ENCODE results near the gene PTPN4.

Gene PTPN4

DNA sequence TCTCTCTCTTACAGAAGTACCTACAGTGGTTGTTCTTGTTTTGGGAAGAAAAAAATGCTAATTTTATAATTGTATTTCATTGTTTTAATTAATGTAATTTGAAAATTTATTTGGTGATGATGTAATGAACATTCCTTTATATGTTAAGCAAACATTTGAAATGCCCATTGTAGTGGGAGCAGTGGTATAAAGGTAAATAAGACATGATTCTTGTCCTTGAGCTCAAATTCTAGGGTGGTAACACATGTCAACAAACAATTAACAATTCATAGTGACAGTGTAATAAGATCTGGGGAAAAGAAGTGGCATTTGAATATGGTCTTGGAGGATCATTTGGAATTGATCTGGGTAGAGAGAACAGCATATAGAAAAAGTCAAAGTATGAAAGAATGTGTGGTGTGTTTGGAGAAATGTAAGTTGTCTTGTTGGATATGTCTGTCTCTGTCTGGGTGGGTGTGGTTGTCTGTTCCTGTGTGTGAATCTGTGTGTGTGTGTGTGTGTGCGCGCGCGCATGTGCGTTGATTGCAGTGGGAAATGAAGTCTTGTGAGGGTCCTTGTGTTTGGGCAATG is 5.8 kb downstream of the PTPN4 start:
- no peaks in the 10 kb centered on the region for H3K36me3 ChIP-seq (ENCODE audit: control insufficient read depth, insufficient read depth, low read length)
- peak overlapping the region; percentile 3; the same call in 1 of the 2 replicates for H3K4me3 ChIP-seq (ENCODE audit: low read depth, low read length)
- no peaks in the 10 kb centered on the region for H3K27me3 ChIP-seq (ENCODE audit: control insufficient read depth, insufficient read depth, low read length)
- H3K27ac ChIP-seq (ENCODE audit: low read depth, low read length) = no peak overlapping the region
- no peak overlapping the region for H3K9ac ChIP-seq (ENCODE audit: low read depth, low read length)
- peaks cover 75% of the 10 kb centered on the region for H3K4me1 ChIP-seq (ENCODE audit: control insufficient read depth, insufficient read depth, low read length)
- H3K9me3 ChIP-seq (ENCODE audit: control insufficient read depth, insufficient read depth, low read length) = no peaks in the 10 kb centered on the region

DNA sequence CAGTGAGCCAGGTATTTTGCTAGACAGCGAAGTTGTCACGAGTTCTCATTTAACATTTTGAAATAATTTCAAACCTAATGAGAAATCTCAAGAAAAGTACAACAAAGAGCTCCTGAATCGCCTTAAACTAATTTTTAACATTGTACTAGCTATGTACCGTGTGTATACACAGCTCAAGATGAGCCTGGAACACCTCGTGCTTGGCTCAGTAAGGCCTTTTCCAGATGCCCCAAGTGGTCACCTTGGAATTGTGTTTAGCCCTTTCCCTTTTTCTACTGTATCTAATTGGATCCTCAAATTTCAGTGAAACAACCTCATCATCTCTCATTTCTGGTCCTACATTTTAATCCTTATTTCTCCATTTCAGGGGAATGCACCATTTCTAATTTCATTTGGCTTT is 7.2 kb downstream of the PTPN4 start:
- H3K4me3 ChIP-seq (ENCODE audit: low read depth, low read length) = no peak overlapping the region
- no peaks in the 10 kb centered on the region for H3K9me3 ChIP-seq (ENCODE audit: control insufficient read depth, insufficient read depth, low read length)
- no peaks in the 10 kb centered on the region for H3K36me3 ChIP-seq (ENCODE audit: control insufficient read depth, insufficient read depth, low read length)
- H3K27me3 ChIP-seq (ENCODE audit: control insufficient read depth, insufficient read depth, low read length) = no peaks in the 10 kb centered on the region
- H3K4me1 ChIP-seq (ENCODE audit: control insufficient read depth, insufficient read depth, low read length) = peaks cover 80% of the 10 kb centered on the region
- no peak overlapping the region for H3K9ac ChIP-seq (ENCODE audit: low read depth, low read length)
- H3K27ac ChIP-seq (ENCODE audit: low read depth, low read length) = no peak overlapping the region

DNA sequence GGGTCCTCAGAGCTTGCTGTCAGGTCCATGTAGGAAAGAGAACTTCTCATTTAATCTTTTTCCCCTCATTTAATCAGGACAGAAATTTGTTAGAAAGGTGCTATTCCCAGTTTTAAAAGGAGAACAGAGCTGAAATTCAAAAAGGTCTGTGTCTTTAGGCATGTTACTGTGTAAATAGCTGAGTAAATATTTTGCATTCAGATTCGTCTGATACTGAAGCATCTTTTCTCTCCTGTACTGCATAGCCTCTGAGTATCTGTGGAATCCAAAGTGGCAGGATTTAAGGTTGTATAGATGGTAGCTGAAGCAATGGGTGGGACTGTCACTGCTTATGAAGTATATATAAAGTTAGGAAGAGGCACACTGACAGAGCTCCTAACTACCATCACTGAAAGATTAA is 9.0 kb downstream of the PTPN4 start:
- H3K27me3 ChIP-seq (ENCODE audit: control insufficient read depth, insufficient read depth, low read length) = no peaks in the 10 kb centered on the region
- no peak overlapping the region for H3K4me3 ChIP-seq (ENCODE audit: low read depth, low read length)
- no peaks in the 10 kb centered on the region for H3K9me3 ChIP-seq (ENCODE audit: control insufficient read depth, insufficient read depth, low read length)
- no peak overlapping the region for H3K9ac ChIP-seq (ENCODE audit: low read depth, low read length)
- no peak overlapping the region for H3K27ac ChIP-seq (ENCODE audit: low read depth, low read length)
- H3K4me1 ChIP-seq (ENCODE audit: control insufficient read depth, insufficient read depth, low read length) = peaks cover 67% of the 10 kb centered on the region
- H3K36me3 ChIP-seq (ENCODE audit: control insufficient read depth, insufficient read depth, low read length) = no peaks in the 10 kb centered on the region

DNA sequence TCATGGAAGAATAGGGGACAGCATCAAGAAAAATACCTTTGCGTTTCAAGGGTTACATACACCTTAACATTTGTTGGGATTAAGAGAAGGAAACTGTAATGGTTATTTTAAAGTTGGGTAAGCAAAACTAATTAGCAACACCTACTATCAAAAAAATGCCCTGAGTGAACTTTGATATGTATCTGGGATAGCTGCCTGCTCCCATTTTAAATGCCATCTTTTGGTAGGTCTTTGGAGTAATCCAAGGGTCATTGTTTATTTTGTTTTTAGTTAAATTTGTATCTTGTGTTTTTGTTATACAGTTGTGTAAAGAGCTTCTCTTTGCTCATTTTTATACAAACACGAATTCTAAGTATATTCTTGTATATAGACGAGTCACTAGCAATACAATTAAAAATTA is 9.9 kb downstream of the PTPN4 start:
- Histone ChIP-seq H3K4me3 (ENCODE audit: low read depth, low read length) (no peak overlapping the region), H3K9ac (ENCODE audit: low read depth, low read length) (no peak overlapping the region), H3K4me1 (ENCODE audit: control insufficient read depth, insufficient read depth, low read length) (peaks cover 58% of the 10 kb centered on the region), H3K27ac (ENCODE audit: low read depth, low read length) (no peak overlapping the region), H3K9me3 (ENCODE audit: control insufficient read depth, insufficient read depth, low read length) (no peaks in the 10 kb centered on the region), H3K27me3 (ENCODE audit: control insufficient read depth, insufficient read depth, low read length) (no peaks in the 10 kb centered on the region), H3K36me3 (ENCODE audit: control insufficient read depth, insufficient read depth, low read length) (no peaks in the 10 kb centered on the region)

DNA sequence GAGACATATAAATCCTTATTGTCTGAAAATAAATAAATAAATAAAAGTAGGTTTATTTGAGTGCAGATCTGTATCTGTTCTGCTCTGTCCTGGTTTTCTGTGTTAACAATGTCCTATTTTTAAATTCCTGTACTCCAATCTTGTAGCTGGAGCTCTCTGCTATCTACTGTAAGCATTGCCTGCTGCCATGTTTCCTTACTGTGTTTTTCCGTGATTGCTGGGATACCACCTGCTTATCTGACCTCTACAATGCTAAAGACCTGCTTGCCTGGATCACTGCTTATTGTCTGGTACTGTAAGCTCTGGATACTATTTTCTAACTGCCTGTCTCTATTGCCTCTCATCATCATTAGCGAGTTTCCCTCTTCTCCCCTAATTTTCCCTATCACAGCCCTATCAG is 11.6 kb downstream of the PTPN4 start:
- Histone ChIP-seq H3K4me1 (ENCODE audit: control insufficient read depth, insufficient read depth, low read length) (peaks cover 42% of the 10 kb centered on the region), H3K9ac (ENCODE audit: low read depth, low read length) (no peak overlapping the region), H3K27me3 (ENCODE audit: control insufficient read depth, insufficient read depth, low read length) (no peaks in the 10 kb centered on the region), H3K4me3 (ENCODE audit: low read depth, low read length) (no peak overlapping the region), H3K36me3 (ENCODE audit: control insufficient read depth, insufficient read depth, low read length) (no peaks in the 10 kb centered on the region), H3K27ac (ENCODE audit: low read depth, low read length) (no peak overlapping the region), H3K9me3 (ENCODE audit: control insufficient read depth, insufficient read depth, low read length) (no peaks in the 10 kb centered on the region)

GRCh38 chr2:119772128-119772527 is 12.4 kb downstream of the PTPN4 start:
- Histone ChIP-seq H3K27me3 (ENCODE audit: control insufficient read depth, insufficient read depth, low read length) (no peaks in the 10 kb centered on the region), H3K4me3 (ENCODE audit: low read depth, low read length) (no peak overlapping the region), H3K36me3 (ENCODE audit: control insufficient read depth, insufficient read depth, low read length) (no peaks in the 10 kb centered on the region), H3K9me3 (ENCODE audit: control insufficient read depth, insufficient read depth, low read length) (no peaks in the 10 kb centered on the region), H3K27ac (ENCODE audit: low read depth, low read length) (no peak overlapping the region), H3K4me1 (ENCODE audit: control insufficient read depth, insufficient read depth, low read length) (peaks cover 42% of the 10 kb centered on the region), H3K9ac (ENCODE audit: low read depth, low read length) (no peak overlapping the region)

DNA sequence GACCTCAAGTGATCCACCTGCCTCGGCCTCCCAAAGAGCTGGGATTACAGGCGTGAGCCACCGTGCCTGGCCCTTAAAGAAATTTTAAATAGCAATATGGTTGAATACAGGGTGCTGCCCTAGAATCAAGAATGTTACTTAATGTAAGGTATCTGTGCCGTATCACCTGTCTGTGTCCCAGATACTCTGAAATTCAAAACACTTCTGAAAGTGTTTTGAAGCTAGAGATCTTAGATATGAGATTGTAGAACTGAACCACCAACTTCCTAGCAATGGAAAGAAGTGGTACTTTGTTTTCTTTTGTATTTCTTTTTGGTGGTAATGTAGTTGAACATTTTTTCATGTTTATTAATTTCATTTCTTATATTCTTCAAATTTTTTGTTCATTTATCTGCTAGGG is 13.0 kb downstream of the PTPN4 start:
- Histone ChIP-seq H3K9ac (ENCODE audit: low read depth, low read length) (no peak overlapping the region), H3K4me3 (ENCODE audit: low read depth, low read length) (no peak overlapping the region), H3K9me3 (ENCODE audit: control insufficient read depth, insufficient read depth, low read length) (no peaks in the 10 kb centered on the region), H3K27ac (ENCODE audit: low read depth, low read length) (no peak overlapping the region), H3K4me1 (ENCODE audit: control insufficient read depth, insufficient read depth, low read length) (peaks cover 40% of the 10 kb centered on the region), H3K36me3 (ENCODE audit: control insufficient read depth, insufficient read depth, low read length) (no peaks in the 10 kb centered on the region), H3K27me3 (ENCODE audit: control insufficient read depth, insufficient read depth, low read length) (no peaks in the 10 kb centered on the region)

DNA sequence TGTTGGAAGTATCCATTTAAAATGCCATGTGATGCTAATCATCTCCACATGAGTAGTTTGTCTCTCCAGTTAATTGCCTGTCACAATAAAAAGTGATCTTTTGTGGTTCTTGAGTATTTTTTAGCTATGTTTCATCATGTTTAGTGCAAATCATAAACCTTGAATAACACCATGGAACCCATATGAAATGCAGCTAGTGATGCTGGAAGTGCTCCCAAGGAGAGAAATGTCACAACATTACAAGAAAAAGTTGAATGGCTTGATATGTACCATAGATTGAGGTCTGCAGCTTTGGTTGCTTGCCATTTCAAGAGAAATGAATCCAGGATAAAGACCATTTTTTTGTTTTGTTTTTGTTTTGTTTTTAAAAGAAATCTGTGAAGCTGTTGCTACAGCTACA is 14.3 kb downstream of the PTPN4 start:
- no peak overlapping the region for H3K4me3 ChIP-seq (ENCODE audit: low read depth, low read length)
- H3K36me3 ChIP-seq (ENCODE audit: control insufficient read depth, insufficient read depth, low read length) = no peaks in the 10 kb centered on the region
- H3K4me1 ChIP-seq (ENCODE audit: control insufficient read depth, insufficient read depth, low read length) = peaks cover 29% of the 10 kb centered on the region
- no peaks in the 10 kb centered on the region for H3K9me3 ChIP-seq (ENCODE audit: control insufficient read depth, insufficient read depth, low read length)
- H3K27ac ChIP-seq (ENCODE audit: low read depth, low read length) = no peak overlapping the region
- H3K27me3 ChIP-seq (ENCODE audit: control insufficient read depth, insufficient read depth, low read length) = no peaks in the 10 kb centered on the region
- H3K9ac ChIP-seq (ENCODE audit: low read depth, low read length) = no peak overlapping the region

GRCh38 chr2:119775102-119775501 is 15.4 kb downstream of the PTPN4 start:
- no peak overlapping the region for H3K4me3 ChIP-seq (ENCODE audit: low read depth, low read length)
- peaks cover 19% of the 10 kb centered on the region for H3K4me1 ChIP-seq (ENCODE audit: control insufficient read depth, insufficient read depth, low read length)
- H3K27me3 ChIP-seq (ENCODE audit: control insufficient read depth, insufficient read depth, low read length) = no peaks in the 10 kb centered on the region
- H3K36me3 ChIP-seq (ENCODE audit: control insufficient read depth, insufficient read depth, low read length) = no peaks in the 10 kb centered on the region
- H3K9me3 ChIP-seq (ENCODE audit: control insufficient read depth, insufficient read depth, low read length) = no peaks in the 10 kb centered on the region
- no peak overlapping the region for H3K27ac ChIP-seq (ENCODE audit: low read depth, low read length)
- no peak overlapping the region for H3K9ac ChIP-seq (ENCODE audit: low read depth, low read length)

GRCh38 chr2:119782308-119783027 is 22.7 kb downstream of the PTPN4 start:
- no peak overlapping the region for H3K9ac ChIP-seq (ENCODE audit: low read depth, low read length)

GRCh38 chr2:119784876-119785275 is 25.2 kb downstream of the PTPN4 start:
- Histone ChIP-seq H3K9ac (ENCODE audit: low read depth, low read length) (no peak overlapping the region), H3K9me3 (ENCODE audit: control insufficient read depth, insufficient read depth, low read length) (no peaks in the 10 kb centered on the region), H3K4me1 (ENCODE audit: control insufficient read depth, insufficient read depth, low read length) (peaks cover 14% of the 10 kb centered on the region; the same call in 1 of the 2 replicates), H3K36me3 (ENCODE audit: control insufficient read depth, insufficient read depth, low read length) (peaks cover 5% of the 10 kb centered on the region; the same call in 1 of the 2 replicates), H3K4me3 (ENCODE audit: low read depth, low read length) (no peak overlapping the region), H3K27ac (ENCODE audit: low read depth, low read length) (no peak overlapping the region), H3K27me3 (ENCODE audit: control insufficient read depth, insufficient read depth, low read length) (no peaks in the 10 kb centered on the region)

More at GRCh38 chr2:119782308-119783027, 22.7 kb downstream of the PTPN4 start:
- no peak overlapping the region for H3K4me3 ChIP-seq (ENCODE audit: low read depth, low read length)
- no peaks in the 10 kb centered on the region for H3K27me3 ChIP-seq (ENCODE audit: control insufficient read depth, insufficient read depth, low read length)
- no peaks in the 10 kb centered on the region for H3K9me3 ChIP-seq (ENCODE audit: control insufficient read depth, insufficient read depth, low read length)
- H3K36me3 ChIP-seq (ENCODE audit: control insufficient read depth, insufficient read depth, low read length) = peaks cover 5% of the 10 kb centered on the region; the same call in 1 of the 2 replicates
- H3K27ac ChIP-seq (ENCODE audit: low read depth, low read length) = no peak overlapping the region
- peaks cover 11% of the 10 kb centered on the region; the same call in 1 of the 2 replicates for H3K4me1 ChIP-seq (ENCODE audit: control insufficient read depth, insufficient read depth, low read length)

Measured in HUES48 (cell line).